GM21528 (cell line): ENCODE measurements around the gene CLIP1.
"Not testable (repeated sequence)": the region's sequence is repeated elsewhere in the genome, so short reads cannot be mapped to it uniquely, and the experiment has no call there.

ENCODE experiments used
- ATAC-seq: cut with Tn5 transposase; IDR thresholded peaks from one replicate; pipeline ENCODE4 v1.9.1; 2021; ENCODE audit warnings: mild to moderate bottlenecking, moderate library complexity; ENCODE audit not compliant: unreplicated experiment, low FRiP score

CLIP1 gene

DNA sequence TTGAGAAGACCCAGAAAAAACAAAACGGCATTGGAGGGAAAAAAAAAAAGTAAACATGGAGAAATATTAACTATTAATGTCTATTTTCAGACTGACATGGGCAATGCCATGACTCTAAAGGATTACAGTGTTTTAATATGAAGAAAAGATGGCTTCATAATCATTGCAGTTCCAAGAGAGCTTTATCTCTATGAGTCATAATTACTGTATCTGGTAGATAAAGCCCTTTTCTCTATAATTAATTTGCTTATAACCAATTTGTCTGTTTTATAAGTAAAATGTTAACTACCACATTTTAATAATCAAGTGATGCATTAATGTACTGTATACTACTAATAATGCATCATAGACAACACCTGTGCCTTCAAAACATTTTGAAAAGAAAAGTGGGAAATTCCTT lies 59.7 kb downstream of the CLIP1 start:
- no peak for ATAC-seq

- ATAC-seq: not testable (repeated sequence)
Measured at GRCh38 chr12:122358403-122358802, 64.1 kb downstream of the CLIP1 start.

- not testable (repeated sequence) for ATAC-seq
Measured at GRCh38 chr12:122357536-122357935, 64.9 kb downstream of the CLIP1 start.

DNA sequence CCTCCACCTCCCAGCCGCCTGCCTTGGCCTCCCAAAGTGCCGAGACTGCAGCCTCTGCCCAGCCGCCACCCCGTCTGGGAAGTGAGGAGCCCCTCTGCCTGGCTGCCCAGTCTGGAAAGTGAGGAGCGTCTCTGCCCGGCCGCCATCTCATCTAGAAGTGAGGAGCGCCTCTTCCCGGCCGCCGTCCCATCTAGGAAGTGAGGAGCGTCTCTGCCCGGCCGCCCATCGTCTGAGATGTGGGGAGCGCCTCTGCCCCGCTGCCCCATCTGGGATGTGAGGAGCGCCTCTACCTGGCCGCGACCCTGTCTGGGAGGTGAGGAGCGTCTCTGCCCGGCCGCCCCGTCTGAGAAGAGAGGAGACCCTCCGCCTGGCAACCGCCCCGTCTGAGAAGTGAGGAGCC lies 65.5 kb downstream of the CLIP1 start:
- ATAC-seq: not testable (repeated sequence)

DNA sequence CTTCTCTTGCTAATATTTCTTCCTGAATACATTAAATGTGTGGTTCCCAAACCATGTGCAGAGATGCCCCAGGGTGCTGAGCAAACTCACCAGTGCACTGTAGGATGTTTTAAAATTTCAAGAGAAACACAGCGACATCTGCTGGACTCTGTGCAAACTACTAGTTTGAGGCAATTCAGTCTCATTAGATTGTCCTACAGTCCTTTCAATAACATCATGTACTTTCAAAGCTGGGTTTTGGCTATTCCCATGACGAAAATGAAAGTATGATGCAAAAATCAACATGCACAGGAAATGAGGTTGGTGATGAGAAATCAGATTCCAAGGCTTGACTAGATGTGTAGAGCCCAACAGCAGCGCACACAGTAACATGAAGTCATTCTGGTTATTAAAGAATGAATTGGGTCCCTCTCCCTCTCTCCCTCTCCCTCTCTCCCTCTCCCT lies 66.3 kb downstream of the CLIP1 start:
- no peak for ATAC-seq

- ATAC-seq: no peak
Measured at GRCh38 chr12:122355706-122356105, 66.8 kb downstream of the CLIP1 start.

DNA sequence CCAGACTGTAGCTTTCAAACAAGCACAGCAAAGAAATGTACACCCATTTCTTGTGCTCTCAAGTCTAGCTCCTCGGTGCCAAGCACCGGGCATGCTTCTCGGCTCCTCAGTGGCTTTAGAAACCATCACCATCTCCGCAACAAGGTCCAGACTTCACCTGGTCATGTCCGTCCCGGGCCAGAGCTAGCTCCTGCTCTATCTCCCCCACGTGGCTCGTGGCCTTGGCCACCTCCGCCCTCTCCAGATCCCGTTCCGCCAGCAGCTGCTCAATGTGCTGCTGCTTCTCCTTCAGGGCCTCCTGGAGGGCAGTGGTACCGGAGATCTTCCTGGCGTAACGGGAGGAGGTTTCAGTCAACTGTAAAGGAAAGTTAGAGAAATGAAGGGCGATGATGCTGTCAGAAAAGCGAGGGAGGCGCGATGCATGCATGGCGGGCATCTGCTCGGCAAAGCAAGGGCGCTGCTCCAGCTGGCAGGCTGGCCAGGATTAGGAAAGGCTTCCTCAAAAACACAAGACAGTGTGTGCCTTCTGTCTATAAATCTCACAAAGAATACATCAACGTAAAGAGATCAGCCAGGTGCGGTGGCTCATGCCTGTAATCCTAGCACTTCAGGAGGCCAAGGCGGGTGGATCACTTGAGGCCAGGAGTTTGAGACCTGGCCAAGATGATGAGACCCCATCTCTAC lies 67.4 kb downstream of the CLIP1 start:
- ATAC-seq: no peak

GRCh38 chr12:122352394-122352793 lies 70.1 kb downstream of the CLIP1 start:
- ATAC-seq: no peak

DNA sequence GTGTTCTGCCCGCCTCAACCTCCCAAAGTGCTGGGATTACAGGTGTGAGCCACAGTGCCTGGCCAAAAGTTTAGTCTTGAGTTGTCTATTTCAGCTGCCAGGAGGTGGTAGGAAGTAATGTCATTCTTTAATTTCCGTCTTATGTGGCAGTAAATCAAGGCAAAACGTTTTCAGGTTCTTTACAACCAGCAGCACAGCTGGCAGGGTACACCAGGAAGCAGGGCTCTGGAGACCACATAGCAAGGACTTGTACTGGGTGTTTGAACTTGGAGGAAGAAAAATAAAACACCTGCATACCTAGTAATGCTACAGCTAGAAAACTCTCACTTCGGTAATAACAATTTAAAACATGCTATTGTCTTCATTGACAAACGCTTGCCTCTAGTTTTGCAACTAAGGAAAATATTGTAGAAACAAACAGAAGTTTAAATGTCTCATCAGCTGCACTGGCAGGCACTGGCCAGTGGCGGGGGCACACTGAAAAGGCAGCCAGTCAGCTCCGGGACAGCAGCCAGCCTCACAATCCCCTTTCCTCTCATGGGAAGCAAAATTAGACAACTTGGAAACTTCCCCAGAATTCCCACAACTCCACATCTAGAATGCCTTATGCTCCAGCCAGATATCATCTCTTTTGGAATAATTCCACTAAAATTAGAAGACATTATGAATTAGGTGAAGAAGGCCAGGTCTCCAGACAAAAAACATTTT lies 72.2 kb downstream of the CLIP1 start:
- ATAC-seq: no peak

GRCh38 chr12:122349078-122349477 lies 73.4 kb downstream of the CLIP1 start:
- ATAC-seq: no peak

DNA sequence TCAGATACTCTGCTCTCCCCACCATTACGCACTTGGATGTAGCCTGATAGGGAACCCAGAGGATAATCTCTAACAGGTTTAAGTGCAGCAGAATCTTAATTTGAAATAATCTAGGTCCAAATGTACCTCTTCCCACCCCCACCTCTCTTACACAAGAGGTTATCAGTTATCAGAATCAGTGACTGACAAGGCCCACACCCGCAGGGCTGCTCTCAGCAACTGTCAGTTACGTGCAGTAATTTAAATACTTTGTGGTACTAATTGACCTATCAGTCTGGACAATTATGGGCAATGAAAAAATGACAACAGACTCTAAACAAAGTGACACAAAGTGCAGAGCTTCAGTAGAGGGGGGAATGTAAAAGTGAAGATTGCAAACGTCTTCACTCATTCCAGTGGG lies 74.0 kb downstream of the CLIP1 start:
- no peak for ATAC-seq

DNA sequence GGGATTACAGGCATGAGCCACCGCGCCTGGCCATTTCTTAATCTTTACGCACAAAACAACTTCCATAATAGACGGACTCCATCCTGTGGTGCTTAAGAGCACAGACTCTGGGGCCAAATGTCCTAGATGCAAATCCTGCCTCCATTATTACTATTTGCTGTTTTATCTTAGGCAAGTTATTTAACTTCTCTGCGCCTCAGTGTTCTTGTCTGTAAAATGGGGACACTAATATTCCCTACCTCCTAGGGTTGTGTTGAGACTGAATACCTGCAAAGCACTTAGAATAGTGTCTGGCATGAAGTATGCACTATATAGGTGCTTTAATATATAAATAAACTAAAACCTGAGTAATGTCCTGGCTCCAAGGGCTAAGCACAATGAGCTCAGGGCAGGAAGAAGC lies 76.4 kb downstream of the CLIP1 start:
- ATAC-seq: no peak

GRCh38 chr12:122345042-122345441 lies 77.4 kb downstream of the CLIP1 start:
- ATAC-seq: no peak

GRCh38 chr12:122336015-122336946 lies 86.2 kb downstream of the CLIP1 start:
- ATAC-seq: no peak

DNA sequence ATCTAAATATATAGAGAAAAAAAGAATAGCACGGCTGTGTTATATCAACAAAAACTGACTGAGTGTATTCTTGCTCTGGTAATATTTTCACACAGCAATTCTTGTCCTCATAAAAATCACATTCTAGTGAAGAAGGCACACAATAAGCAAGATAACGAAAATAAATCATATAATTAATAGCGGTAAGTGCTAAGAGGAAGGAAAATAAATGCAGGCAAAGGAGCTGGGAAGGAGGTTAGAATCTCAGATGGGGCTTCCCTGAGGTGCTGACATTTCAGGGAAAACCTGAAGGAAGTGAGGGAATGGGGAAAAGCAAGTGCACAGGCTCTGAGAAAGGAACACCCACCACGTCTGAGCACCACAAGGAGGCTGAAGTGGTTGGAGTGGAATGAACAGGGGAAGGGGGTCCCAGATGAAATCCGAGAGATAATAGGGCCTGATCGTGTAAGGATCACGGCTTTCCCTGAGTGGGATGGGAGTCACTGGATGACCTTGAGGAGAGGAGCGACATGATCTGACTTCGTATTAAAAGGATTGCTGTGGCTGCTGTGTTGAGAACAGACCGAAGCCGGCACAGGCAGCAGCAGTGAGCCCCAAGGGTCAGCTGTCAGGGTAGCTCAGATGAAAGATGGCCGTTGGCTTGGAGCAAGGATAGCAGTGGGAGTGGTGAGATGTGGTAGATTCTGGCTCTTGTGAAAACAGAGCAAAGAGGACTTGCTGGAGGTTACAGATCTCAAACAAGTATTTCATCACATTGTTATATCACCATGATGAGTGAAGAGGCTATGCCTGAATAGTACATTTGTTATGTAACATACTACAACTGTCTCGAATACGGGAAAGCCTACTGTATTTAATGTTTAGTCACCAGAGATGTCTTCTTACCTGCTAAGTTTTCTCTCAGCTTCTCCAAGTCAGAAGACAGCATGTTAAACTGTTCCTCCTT lies 89.1 kb downstream of the CLIP1 start:
- ATAC-seq: no peak

DNA sequence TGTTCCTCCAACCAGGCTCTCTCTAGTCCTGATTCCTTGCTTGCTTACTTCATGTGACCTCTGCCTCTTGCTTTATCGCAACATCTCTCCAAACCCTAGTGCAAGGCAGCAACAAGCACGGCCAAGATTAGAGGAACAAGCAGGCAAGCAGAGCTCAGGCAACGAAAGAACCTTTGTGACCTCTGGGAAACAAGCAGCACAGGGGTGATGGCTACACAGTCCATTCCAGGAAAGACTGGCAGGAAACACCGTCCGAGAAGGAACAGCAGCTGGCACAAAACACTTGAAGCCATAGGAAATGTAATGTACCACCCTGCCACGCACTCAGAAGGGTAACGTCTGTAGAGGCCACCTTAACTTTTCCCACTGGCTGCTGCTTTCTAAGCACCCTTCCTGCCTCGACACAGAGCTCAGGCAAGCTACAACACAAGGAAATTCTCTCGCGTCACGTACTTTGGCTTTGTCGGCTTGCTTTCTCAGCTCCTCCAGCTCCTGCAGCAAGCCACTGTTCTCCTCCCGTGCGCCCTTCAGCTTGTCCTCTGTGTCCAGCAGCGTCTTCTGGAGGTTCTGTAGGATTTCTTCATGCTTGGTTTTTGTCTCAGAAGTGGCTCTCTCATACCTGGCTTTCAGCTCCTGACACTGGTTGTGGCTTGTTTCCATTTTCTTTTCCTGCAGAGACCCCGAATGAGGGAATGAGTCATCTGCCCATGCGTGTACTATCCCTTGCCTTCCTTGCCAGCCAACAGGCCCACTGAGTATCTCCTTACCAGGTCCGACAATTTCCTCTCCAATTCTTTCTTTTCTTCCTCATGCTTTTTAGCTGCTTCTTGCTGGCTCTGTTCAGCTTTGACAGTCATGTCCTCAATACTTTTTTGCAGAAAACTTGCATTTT lies 94.7 kb downstream of the CLIP1 start:
- no peak for ATAC-seq

- ATAC-seq: no peak
Measured at GRCh38 chr12:122327014-122327413, 95.5 kb downstream of the CLIP1 start.

DNA sequence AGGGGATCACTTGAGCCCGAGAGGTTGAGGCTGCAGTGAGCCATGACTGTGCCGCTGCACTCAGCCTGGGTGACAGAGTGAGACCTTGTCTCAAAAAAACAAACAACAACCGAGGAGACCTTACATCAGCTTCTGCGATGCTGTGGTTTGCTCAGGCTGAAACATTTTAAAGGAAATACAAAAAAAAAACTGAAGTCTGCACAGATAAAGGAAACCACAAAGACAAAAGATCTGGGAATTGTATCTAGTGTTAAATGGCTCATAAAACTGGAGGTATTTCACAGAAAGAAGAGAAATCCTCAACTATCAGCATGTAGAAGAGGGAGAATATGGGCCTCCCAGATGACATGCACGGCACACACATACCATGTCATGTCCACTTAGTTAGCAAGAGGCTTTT lies 95.9 kb downstream of the CLIP1 start:
- no peak for ATAC-seq
